H1 (cell line): ENCODE measurements around the gene ATOH7.

Experiments used
- CEBPB ChIP-seq: IDR thresholded peaks from 2 replicates; pipeline ENCODE4 v1.6.1; 2012; ENCODE audit warnings: low read depth, low read length
- EP300 ChIP-seq, 2 experiments: IDR thresholded peaks; 1 replicate in 1 of 2; 2 replicates in 1 of 2; pipeline ENCODE4 v1.6.1; 2011 to 2012; ENCODE audit warnings: low read depth in 2 of 2, low read length in 2 of 2, mild to moderate bottlenecking in 2 of 2, borderline replicate concordance in 1 of 2, inconsistent platforms in 1 of 2, moderate library complexity in 1 of 2
- JUN ChIP-seq: IDR thresholded peaks from 2 replicates; pipeline ENCODE4 v1.6.1; 2011; ENCODE audit warnings: low read depth, mild to moderate bottlenecking, improper control_type of control experiment, low read length
- POLR2A ChIP-seq, 2 experiments: IDR thresholded peaks; 1 replicate in 1 of 2; 2 replicates in 1 of 2; pipeline ENCODE4 v1.6.1; 2011; ENCODE audit warnings: low read depth in 2 of 2, low read length in 2 of 2, mild to moderate bottlenecking in 2 of 2; ENCODE audit errors: control extremely low read depth in 1 of 2
- SP2 ChIP-seq: IDR thresholded peaks from 2 replicates; pipeline ENCODE4 v1.6.1; 2012; ENCODE audit warnings: mild to moderate bottlenecking, low read length, inconsistent platforms
- TAF1 ChIP-seq: IDR thresholded peaks from 2 replicates; pipeline ENCODE4 v1.6.1; 2011; ENCODE audit warnings: mild to moderate bottlenecking, low read depth, low read length

DNA sequence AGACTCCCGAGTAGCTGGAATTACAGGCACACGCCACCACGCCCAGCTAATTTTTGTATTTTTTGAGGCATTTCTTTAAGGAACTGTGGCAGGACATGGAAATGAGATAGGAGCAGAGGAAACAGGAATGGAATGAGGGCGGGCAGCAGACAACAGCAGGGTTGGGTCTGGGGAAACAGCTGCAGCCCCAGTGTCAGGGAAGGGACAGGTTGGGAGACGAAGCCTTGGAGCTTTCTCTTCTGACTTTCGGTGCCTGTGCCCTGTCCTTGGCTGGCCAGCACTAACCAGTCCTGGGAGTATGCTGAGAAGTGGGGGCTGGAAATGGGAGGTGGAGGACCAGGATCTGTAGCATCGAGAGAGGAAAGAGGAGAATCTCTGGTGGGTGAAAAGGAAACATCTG lies 47.4 kb downstream of the ATOH7 start:
- TF ChIP-seq POLR2A (IDR thresholded peaks at IDR 0.05; ENCODE audit: control extremely low read depth in 1 of 2, low read depth in 2 of 2, low read length in 2 of 2) (no peak), CEBPB (no peak), EP300 (IDR thresholded peaks at IDR 0.05; ENCODE audit: borderline replicate concordance in 1 of 2, low read depth in 2 of 2, low read length in 2 of 2) (no peak), SP2 (no peak), TAF1 (no peak), JUN (no peak)
